GM18858 (cell line): ENCODE results near the gene CDH4.

Experiments used
- ATAC-seq: cut with Tn5 transposase; IDR thresholded peaks from one replicate; pipeline ENCODE4 v1.9.1; 2021; ENCODE audit not compliant: unreplicated experiment

Gene CDH4

GRCh38 chr20:61723529-61724257, 471.6 kb downstream of the CDH4 start:
- no peak for ATAC-seq

- ATAC-seq: no peak
Observed at GRCh38 chr20:61724376-61724775, 472.3 kb downstream of the CDH4 start.

DNA sequence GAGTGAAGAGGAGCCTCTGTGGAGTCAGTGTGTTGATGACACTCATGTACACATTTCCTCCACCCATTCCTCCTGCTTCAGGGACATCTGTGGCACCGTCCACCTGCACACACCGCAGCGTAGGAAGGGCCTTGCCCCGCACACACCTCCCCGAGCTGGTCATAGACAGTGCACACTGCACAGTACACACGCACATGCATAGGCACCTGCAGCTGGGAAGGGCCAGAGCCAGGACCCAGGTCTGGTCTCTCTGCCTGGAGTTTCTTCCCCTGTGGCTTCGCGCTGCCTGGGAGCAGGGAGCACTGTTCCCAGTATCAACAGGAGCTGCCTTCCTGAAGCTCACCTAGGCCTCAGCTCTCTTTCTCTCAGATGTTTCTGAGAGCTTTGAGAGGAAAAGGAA, 473.1 kb downstream of the CDH4 start:
- no peak for ATAC-seq

DNA sequence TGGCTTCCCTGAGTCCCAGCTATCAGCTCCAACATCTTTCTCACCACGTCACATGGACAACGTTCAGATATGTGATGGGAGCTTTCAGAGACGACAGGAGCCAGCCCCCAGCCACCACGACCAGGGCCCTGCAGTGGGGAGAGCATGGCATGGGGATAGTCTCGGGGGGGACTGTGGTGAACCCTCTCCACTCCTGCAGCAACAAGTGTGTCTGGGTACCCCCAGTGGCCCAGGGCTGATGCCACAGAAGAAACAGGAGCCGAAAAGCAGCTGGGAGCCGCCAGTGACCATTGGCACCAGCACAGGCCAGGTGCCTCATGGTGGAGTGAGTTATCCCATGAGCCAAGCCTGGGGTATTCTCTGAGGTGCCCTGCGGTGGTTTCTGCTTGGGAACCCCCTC, 473.9 kb downstream of the CDH4 start:
- ATAC-seq: no peak

DNA sequence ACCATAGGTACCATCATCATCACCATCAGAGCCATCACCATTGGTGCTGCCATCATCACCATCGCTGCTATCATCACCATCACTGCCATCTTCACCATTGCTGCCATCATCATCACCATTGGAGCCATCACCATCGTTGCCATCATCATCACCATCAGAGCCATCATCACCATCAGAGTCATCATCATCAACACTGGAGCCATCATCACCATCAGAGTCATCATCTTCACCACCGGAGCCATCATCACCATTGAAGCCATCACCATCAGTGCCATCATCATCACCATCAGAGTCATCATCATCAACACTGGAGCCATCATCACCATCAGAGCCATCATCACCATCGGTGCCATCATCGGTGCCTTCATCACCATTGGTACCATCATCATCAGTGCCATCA, 474.9 kb downstream of the CDH4 start:
- no peak for ATAC-seq

DNA sequence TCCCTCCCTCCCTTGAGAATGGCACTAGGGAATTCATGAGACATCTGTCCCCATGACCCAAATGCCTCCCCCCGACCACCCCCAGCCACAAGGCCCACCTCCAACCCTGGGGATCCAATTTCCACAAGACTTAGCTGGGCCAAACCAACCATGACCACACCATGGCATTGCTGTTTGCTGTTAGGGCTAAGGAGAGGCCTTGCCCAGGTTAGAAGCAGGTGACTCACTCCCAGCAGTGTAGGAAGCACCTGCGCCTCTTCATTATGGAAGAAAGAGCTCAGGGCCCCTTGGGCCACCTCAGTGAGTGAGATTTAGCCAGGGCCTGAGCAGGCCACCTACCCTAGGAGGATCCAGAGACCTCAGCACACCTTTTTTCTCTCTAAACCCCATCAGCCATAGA, 475.7 kb downstream of the CDH4 start:
- ATAC-seq: no peak

DNA sequence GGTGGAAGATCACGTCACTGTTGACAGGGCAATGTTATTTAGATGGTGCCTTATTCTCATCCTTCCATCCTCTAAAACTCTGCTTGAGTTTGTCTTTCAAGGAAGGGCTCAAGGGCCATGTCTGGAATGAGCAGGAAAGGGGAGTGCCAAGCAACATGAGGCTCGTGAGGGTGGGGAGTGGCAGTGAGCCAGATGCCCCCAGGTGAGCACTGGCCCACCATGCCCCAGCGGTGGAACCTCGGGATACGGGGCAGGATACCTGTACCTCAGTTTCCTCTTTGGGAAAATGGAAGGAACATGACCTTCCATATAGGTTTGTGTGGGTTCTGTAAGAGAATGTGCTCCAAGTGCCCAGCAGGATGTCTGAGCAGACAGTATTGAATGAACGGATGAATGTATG, 476.3 kb downstream of the CDH4 start:
- ATAC-seq: no peak

DNA sequence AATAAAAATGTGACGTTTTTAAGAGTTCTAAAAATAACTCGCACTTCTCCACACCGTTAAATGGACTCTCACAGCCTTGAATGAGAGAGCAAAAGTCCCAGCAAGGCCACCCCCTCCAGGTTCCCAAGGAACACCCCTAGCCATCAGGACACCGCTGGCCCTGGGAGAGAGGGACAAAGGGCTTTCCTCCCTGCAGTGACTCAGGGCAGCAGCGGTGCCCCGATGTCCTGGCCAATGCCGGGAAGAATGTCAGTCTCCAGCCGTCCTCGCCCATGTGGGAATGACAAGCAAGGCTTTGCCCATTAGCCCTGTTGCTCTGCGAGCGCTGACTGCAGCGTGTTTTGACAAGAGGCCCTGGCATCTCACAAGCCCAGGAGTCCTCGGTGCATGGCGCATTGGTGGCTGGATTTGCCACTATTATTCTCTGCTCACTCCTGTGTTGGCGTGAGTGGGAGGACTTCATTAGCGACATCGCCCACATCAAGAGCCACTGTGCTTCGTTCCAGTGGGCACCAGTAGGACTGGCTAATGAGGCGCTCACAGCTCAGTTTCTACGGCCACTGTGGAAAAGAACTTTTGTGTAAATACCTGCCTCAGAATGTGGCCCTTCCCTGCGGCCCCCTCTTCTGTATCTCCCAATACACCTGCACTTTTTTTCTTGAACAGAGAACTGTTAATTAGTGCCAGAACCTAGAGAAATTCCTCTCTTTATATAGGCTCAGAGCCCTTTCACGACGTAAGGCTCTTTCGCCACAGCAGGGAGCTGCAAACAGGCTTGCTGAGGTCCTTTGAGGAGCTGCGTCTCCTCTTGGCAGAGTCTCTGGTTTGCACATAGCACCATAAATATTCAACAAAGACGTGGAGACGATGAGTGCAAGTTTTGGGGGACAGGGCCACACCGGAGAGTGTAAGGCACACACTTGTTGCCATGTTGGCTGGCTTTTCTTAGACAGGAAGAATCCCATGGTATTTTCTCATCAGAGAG, 477.0 kb downstream of the CDH4 start:
- ATAC-seq: no peak

- no peak for ATAC-seq
Observed at GRCh38 chr20:61730631-61731362, 478.7 kb downstream of the CDH4 start.

- ATAC-seq: no peak
Observed at GRCh38 chr20:61731363-61732181, 479.5 kb downstream of the CDH4 start.

DNA sequence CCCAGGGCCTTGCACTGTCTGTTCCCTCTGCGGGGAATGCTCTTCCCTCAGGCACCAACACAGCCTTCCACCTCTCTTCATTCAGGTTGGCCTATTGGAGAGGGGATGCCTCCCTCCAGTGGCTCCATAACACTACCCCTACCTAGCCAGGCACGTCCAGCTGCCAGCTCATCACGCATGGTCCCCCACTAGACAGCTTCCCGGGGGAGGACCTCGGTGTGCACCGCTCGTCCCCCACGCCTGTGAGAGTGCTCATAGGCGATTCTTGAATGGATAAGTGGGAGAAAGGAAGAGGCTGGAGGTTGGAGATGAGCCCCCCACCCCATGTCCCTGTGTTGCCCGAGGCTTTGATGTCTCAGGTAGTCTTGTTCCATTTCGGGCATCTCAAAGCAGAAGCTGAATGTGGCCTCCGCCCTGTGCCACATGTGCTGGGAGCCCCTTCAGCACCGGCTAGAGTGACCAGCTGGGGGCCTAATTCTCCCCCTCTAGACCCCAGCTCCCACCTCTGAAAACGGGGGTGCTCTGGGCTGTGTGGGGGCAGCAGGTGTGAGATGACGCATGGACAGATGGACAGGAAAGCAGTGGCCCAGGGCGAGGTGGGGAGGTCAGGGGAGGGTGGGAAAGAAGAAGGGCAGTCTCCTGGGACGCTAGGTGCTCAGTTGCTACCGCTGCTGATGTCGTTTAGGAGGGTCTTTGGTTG, 480.6 kb downstream of the CDH4 start:
- ATAC-seq: no peak

- ATAC-seq: no peak
Observed at GRCh38 chr20:61733216-61733615, 481.2 kb downstream of the CDH4 start.

DNA sequence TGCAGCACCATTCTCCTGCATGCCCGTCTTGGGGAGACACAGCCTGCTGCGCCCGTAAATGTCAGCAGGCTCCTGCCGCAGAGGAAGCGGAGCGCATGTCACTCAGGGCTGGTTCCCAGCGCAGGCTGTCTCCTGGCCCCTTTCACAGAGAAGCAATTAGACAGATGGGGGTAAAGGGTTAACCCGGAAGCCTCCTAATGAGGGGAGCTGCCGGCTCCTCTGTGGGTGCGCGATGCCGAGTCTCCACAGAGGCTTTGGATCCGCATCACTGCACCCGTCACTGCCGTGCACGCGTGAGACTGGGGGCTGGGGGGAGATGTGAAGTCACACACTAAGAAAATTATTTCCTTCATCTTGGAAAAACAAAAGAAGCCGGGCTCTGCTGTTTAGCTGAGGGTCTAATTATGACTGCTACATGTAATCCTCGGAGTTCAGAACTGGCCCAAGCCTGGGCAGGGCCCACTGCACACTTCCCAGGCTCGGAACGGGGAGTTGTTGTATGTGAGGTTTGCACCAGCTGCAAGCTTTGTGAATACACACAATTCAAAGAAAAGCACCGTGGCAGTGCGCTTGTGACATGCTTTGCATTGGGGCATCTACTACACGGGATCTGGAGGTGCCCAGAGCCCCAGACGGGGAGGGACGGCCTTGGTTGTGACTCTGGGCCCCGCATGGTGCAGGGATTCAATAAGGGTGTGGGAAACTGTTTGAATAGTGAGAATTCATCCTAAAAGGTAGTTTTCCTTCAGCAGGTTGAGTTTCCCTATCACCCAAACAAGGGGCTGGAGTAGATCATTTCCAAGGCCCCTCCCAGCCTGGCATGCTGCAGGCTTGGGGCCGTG, 482.1 kb downstream of the CDH4 start:
- ATAC-seq: no peak

- ATAC-seq: no peak
Observed at GRCh38 chr20:61734733-61735502, 482.9 kb downstream of the CDH4 start.

- ATAC-seq: no peak
Observed at GRCh38 chr20:61735503-61735785, 483.4 kb downstream of the CDH4 start.

- no peak for ATAC-seq
Observed at GRCh38 chr20:61736001-61736635, 484.1 kb downstream of the CDH4 start.

GRCh38 chr20:61736751-61737310, 484.8 kb downstream of the CDH4 start:
- ATAC-seq: no peak

DNA sequence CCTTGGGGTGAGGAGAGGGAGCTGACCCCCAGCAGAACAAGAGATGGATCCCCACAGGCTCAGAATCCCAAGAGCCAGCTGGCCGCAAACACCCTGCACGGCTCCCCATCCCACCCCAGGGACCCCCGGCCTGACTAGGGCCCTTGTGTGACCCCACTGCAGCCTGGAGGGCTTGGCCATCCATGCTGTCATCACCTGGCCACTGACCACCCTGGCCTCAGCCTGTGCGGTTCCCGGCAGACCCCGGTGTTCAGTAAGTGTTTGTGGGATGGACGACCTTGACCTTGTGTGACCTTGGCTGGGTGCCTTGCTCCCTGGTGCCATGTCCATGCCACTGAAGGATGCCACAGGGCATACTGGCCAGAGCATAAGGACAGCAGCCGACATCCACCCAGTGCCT, 485.3 kb downstream of the CDH4 start:
- no peak for ATAC-seq
